Myocyte (in vitro differentiated cells): Measurements from ENCODE around the gene IQUB. TPM values are rescaled to one million over a fixed set of nuclear protein-coding genes. Genes with fewer than 3 reads are reported as not detected.
"Not testable (repeated sequence)": the region's sequence is repeated elsewhere in the genome, so short reads cannot be mapped to it uniquely, and the experiment has no call there.

Experiments
- DNase-seq: peaks from one replicate; pipeline ENCODE4 v3.0.0-alpha.2; 2012; ENCODE audit warnings: low read depth
- total RNA-seq: library from RNA; depleted of rRNA; stranded (reverse); fragments of >200 nt; gene quantifications from 2 replicates; pipeline ENCODE4 v1.2.3, GENCODE V29; 2014

The IQUB gene
- total RNA-seq, 1 donor from 2014 or later, result 1.1 TPM

- DNase-seq, result no peak
These were observed 110.8 kb downstream of the IQUB start for GRCh38 chr7:123423622-123424021.

GRCh38 chr7:123417580-123417979 lies 116.8 kb downstream of the IQUB start:
- no peak for DNase-seq

- no peak for DNase-seq
These were observed 118.8 kb downstream of the IQUB start for GRCh38 chr7:123415625-123416024.

- DNase-seq, result peak; percentile 97
These were observed 124.0 kb downstream of the IQUB start for GRCh38 chr7:123410273-123410904.

GRCh38 chr7:123407951-123408350 lies 126.4 kb downstream of the IQUB start:
- DNase-seq, result not testable (repeated sequence)

Other genes starting within 250 kb of the IQUB start
- 104 and 105 TPM in 2 replicates for gene NDUFA5, start 23.2 kb upstream of the IQUB start, total RNA-seq
- 0.37 TPM in 1 of 2 replicates, not detected in the other for gene ASB15, start 67.2 kb upstream of the IQUB start, total RNA-seq
- gene LMOD2, start 121.3 kb upstream of the IQUB start, total RNA-seq, result 125 and 182 TPM in 2 replicates
- 24.4 and 32.2 TPM in 2 replicates for gene WASL, start 214.4 kb upstream of the IQUB start, total RNA-seq